Measurements from ENCODE around the gene POU3F2.

Gene POU3F2

DNA sequence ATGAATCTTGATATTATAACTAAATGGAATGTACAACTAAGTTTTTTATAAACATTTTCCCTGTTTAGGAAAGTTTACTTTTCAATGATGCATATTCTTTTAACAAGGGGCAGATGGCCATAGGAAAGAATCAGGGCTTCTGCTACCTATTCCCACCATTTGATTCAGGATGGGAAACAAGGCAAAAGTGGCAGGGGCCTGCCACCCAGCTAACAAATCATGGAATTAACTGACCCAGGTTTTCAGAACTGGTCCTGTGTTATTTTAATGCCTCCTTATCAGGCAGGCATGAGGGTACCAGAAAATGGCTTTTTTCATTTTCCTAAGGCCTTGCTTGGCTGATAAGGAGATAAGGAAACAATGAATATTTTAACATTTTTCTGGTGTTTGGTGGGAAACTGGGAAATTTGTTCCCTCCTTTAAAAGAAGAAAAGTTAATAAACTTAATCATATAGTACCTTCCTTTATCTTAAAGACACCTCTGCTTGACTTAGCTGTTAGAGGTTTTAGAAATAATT, 6.7 kb downstream of the POU3F2 start:
- TF ChIP-seq, protein P1, sequence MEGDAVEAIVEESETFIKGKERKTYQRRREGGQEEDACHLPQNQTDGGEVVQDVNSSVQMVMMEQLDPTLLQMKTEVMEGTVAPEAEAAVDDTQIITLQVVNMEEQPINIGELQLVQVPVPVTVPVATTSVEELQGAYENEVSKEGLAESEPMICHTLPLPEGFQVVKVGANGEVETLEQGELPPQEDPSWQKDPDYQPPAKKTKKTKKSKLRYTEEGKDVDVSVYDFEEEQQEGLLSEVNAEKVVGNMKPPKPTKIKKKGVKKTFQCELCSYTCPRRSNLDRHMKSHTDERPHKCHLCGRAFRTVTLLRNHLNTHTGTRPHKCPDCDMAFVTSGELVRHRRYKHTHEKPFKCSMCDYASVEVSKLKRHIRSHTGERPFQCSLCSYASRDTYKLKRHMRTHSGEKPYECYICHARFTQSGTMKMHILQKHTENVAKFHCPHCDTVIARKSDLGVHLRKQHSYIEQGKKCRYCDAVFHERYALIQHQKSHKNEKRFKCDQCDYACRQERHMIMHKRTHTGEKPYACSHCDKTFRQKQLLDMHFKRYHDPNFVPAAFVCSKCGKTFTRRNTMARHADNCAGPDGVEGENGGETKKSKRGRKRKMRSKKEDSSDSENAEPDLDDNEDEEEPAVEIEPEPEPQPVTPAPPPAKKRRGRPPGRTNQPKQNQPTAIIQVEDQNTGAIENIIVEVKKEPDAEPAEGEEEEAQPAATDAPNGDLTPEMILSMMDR (IDR thresholded peaks at IDR 0.05; ENCODE audit: control insufficient read depth, insufficient read depth, low read depth, low read length, missing control alignments): no peak
- H3K4me3 ChIP-seq (ENCODE audit: control insufficient read depth, low read depth, low read length): no peak overlapping the region
- DNase-seq (ENCODE audit: low read depth): no peak

GRCh38 chr6:98841621-98842341, 7.4 kb downstream of the POU3F2 start:
- TF ChIP-seq, protein P1 (IDR thresholded peaks at IDR 0.05; ENCODE audit: control insufficient read depth, insufficient read depth, low read depth, low read length, missing control alignments): no peak
- H3K4me3 ChIP-seq (ENCODE audit: control insufficient read depth, low read depth, low read length): no peak overlapping the region
- DNase-seq (ENCODE audit: low read depth): no peak

DNA sequence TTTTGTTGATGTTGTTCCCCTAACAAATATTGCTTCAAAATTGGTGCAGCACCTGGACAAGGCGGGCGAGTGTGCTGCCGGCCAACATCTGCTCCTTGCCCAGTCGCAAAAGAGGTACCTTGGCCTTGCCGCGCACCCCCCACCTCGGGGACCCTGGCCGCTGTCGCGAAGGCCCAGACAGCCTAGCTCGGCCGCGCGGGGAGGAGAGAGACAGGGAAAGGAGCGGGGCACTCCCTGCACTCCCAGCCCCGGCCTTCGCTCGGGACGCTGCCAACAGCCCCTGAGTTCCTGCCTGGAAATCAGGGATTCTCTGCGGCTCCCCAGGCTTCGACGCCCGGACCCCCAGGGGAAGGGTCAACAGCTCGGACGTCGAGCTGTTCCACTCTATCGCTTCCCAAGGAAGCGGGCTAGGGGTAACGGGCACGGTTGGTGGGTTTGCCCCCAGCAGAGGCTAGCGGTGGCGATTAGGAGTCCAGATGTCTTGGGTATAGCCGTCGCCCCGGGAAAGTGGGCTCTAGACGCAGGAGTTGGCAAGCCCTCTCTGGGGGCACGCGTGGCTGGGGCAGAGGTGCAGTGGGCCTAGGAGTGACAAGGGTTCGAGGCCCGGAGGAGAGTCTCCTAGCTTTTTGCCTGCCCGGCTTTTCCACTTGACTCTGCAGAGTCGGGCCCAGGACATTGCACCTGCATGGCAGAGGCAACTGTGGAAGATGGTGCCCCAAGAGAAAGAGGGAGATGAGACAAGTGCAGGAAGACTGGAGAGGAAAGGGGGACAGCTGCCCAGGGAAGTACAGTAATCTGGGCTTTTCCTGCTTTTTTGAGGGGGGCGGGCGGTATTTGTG, 8.2 kb downstream of the POU3F2 start:
- TF ChIP-seq, protein P1 (IDR thresholded peaks at IDR 0.05; ENCODE audit: control insufficient read depth, insufficient read depth, low read depth, low read length, missing control alignments): no peak
- no peak overlapping the region for H3K4me3 ChIP-seq (ENCODE audit: control insufficient read depth, low read depth, low read length)
- no peak for DNase-seq (ENCODE audit: low read depth)

- DNase-seq (ENCODE audit: low read depth): no peak
- TF ChIP-seq, protein P1 (IDR thresholded peaks at IDR 0.05; ENCODE audit: control insufficient read depth, insufficient read depth, low read depth, low read length, missing control alignments): no peak
- H3K4me3 ChIP-seq (ENCODE audit: control insufficient read depth, low read depth, low read length): no peak overlapping the region
Measured at GRCh38 chr6:98843271-98844243, 9.2 kb downstream of the POU3F2 start.

DNA sequence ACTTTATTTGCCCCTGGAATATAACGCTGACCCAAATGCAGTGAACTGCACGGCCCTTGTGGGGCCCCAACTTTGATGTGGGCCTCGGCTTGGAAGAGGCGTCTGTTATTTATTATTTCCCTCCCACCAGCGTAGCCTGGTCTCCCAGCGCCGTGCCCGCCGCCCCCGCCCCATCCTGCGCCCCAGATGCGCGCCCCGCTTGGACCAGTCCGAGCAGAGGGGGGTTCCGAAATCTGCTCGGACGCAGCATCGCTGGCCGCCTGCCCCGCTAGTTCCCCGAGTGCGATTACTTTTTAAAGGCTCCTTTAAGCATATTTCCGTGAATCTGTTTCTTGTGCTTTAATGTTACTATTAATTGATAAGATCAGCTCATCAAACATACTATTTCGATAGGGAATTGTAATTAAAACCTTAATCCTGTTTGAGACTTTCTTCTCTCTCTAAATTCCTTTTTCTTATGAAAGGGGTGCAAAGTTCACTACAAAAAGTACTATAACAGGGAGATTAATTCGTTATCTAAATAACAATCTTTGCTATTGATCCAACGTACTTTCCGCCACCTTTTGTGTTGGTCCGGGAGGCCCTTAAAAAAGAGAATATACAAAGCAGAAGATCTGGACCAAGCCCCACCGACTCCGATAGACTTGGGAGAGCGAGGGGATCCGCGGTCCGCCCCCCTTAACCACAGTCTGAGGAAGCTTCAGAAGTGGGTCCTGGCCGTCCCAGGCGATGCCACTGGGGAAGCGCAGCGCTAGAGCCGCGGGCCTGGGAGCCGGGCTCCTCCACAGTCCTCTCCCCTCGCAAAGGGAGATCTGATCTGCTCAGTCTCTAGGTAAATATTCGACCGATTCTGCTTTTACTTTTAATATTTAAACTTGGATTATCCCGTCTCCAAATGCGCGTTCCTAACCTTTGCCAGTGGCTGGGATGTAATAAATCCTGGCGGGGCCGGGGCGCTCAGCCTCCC, 10.2 kb downstream of the POU3F2 start:
- DNase-seq (ENCODE audit: low read depth): no peak
- no peak overlapping the region; the same call in 1 of the 2 replicates for H3K4me3 ChIP-seq (ENCODE audit: control insufficient read depth, low read depth, low read length)
- TF ChIP-seq, protein P1 (IDR thresholded peaks at IDR 0.05; ENCODE audit: control insufficient read depth, insufficient read depth, low read depth, low read length, missing control alignments): no peak
